HepG2 (cell line): Measurements from ENCODE around the gene CMTM8. TPM values are rescaled to one million over a fixed set of nuclear protein-coding genes. Genes with fewer than 3 reads are reported as not detected.
"Not testable (repeated sequence)": the region's sequence is repeated elsewhere in the genome, so short reads cannot be mapped to it uniquely, and the experiment has no call there.

Experiments
- ATAC-seq: fragments of 200-7000 bp; cut with Tn5 transposase; 3 replicates; pipeline ENCODE4 v1.9.1; 2020; ENCODE audit warnings: mild to moderate bottlenecking, moderate library complexity
- BruUV-seq: library from RNA; stranded (reverse); fragments of 400-500 nt; replicated peaks from 2 replicates; lab custom pipeline; 2021; lab: Mats Ljungman, UMichigan
- CTCF ChIA-PET: fragments of 300-600 bp; formaldehyde crosslinking; extraction: SDS; loops from one replicate; lab custom pipeline; 2021; ENCODE audit warnings: low total read pairs, inconsistent platforms, low intra/inter-chr PET ratio; lab: Yijun Ruan, JAX
- POLR2A ChIA-PET: fragments of 350-600 bp; sonication (Branson Sonifier 250); formaldehyde crosslinking; loops from one replicate; lab custom pipeline; 2020; ENCODE audit warnings: antibody characterized with exemption, inconsistent platforms; lab: Yijun Ruan, JAX
- DNase-seq: peaks from one replicate; pipeline ENCODE4 v3.0.0-alpha.2; 2015; ENCODE audit warnings: low spot score
- FAIRE-seq: peaks from 3 replicates; lab custom pipeline; 2011; peaks lifted over from hg19 to GRCh38; lab: Jason Lieb, UNC
- H2AFZ ChIP-seq: one replicate; pipeline ENCODE4 v1.6.1; 2011; ENCODE audit warnings: low read length, inconsistent platforms
- H3K27ac ChIP-seq: fragments of 300-600 bp; 3 replicates; pipeline ENCODE4 v1.8.0; 2011; ENCODE audit warnings: mixed run types, mild to moderate bottlenecking, mixed read lengths, low read length, inconsistent platforms; ENCODE audit not compliant: insufficient read depth; ENCODE audit errors: extremely low read length
- H3K27me3 ChIP-seq, 2 experiments: fragments of 200-600 bp in 1 of 2; 2 replicates in 1 of 2; 3 replicates in 1 of 2; pipeline versions ENCODE4 v1.6.0 to v1.8.0; 2011; ENCODE audit warnings: low read length in 2 of 2, mild to moderate bottlenecking in 2 of 2, moderate library complexity in 2 of 2, inconsistent platforms in 1 of 2; ENCODE audit not compliant: insufficient read depth in 2 of 2, control insufficient read depth in 1 of 2
- H3K36me3 ChIP-seq, 2 experiments: fragments of 200-600 bp in 1 of 2; replicated peaks in 1 of 2; 2 replicates in 1 of 2; 3 replicates in 1 of 2; pipeline versions ENCODE4 v1.5.1 to v1.8.0; 2011; ENCODE audit warnings: low read length in 2 of 2, inconsistent platforms in 1 of 2; ENCODE audit not compliant: insufficient read depth in 2 of 2, control insufficient read depth in 1 of 2
- H3K4me1 ChIP-seq: 2 replicates; pipeline ENCODE4 v1.5.1; 2012; ENCODE audit warnings: low read length, inconsistent platforms; ENCODE audit not compliant: insufficient read depth
- H3K4me2 ChIP-seq: 2 replicates; pipeline ENCODE4 v1.6.0; 2011; ENCODE audit warnings: low read depth, low read length, inconsistent platforms
- H3K4me3 ChIP-seq, 3 experiments: fragments of 200-600 bp in 1 of 3; sonication (generic), shearing (Covaris generic) in 1 of 3; replicated peaks in 1 of 3; 2 replicates each; pipeline ENCODE4 v1.5.1; 2011 to 2016; ENCODE audit warnings: low read length in 3 of 3, inconsistent platforms in 2 of 3, low read depth in 2 of 3, mild to moderate bottlenecking in 2 of 3, control low read depth in 1 of 3, mixed read lengths in 1 of 3; ENCODE audit not compliant: insufficient read depth in 1 of 3
- H3K79me2 ChIP-seq: one replicate; pipeline ENCODE4 v1.6.1; 2011; ENCODE audit warnings: low read length, inconsistent platforms; ENCODE audit not compliant: insufficient read depth
- H3K9ac ChIP-seq: 2 replicates; pipeline ENCODE4 v1.6.0; 2011; ENCODE audit warnings: mild to moderate bottlenecking, low read depth, low read length, inconsistent platforms; ENCODE audit not compliant: insufficient read depth
- H3K9me3 ChIP-seq: 2 replicates; pipeline ENCODE4 v1.5.1; 2012; ENCODE audit warnings: mild to moderate bottlenecking, low read length
- H4K20me1 ChIP-seq: 2 replicates; pipeline ENCODE4 v1.6.0; 2011; ENCODE audit warnings: inconsistent platforms, mild to moderate bottlenecking, low read length, moderate library complexity; ENCODE audit not compliant: insufficient read depth
- HOXA9 ChIP-seq: sonication (generic); formaldehyde crosslinking; IDR thresholded peaks from 2 replicates; pipeline ENCODE4 v1.8.1; 2022; ENCODE audit warnings: missing genetic modification reagents, mild to moderate bottlenecking, moderate library complexity, borderline replicate concordance
- RBM39 ChIP-seq: fragments of 200-400 bp; formaldehyde crosslinking; IDR thresholded peaks from one replicate; pipeline ENCODE4 v1.6.1; 2018; ENCODE audit warnings: antibody characterized with exemption, mild to moderate bottlenecking, low read depth, low read length; ENCODE audit not compliant: poor library complexity, severe bottlenecking
- RFXAP ChIP-seq: sonication (generic); formaldehyde crosslinking; IDR thresholded peaks from 2 replicates; pipeline ENCODE4 v1.4.0; 2020; ENCODE audit warnings: missing genetic modification reagents, borderline replicate concordance
- TP53 ChIP-seq: sonication (generic); formaldehyde crosslinking; conservative IDR thresholded peaks from 2 replicates; pipeline ENCODE4 v1.4.0; 2020; ENCODE audit warnings: missing genetic modification reagents
- XBP1 ChIP-seq: sonication (generic); formaldehyde crosslinking; IDR thresholded peaks from 2 replicates; pipeline ENCODE4 v1.5.0; 2020; ENCODE audit warnings: missing genetic modification reagents
- ZNF260 ChIP-seq: sonication (generic); formaldehyde crosslinking; IDR thresholded peaks from 2 replicates; pipeline ENCODE4 v1.4.0; 2020; ENCODE audit warnings: missing genetic modification reagents, low read depth, mild to moderate bottlenecking, borderline replicate concordance
- ZNF431 ChIP-seq: sonication (generic); formaldehyde crosslinking; IDR thresholded peaks from 2 replicates; pipeline ENCODE4 v1.9.0; 2022; ENCODE audit warnings: missing genetic modification reagents, low read depth, mild to moderate bottlenecking, borderline replicate concordance
- ZNF510 ChIP-seq: sonication (generic); formaldehyde crosslinking; IDR thresholded peaks from 2 replicates; pipeline ENCODE4 v1.4.0; 2020; ENCODE audit warnings: low read depth, mild to moderate bottlenecking, missing genetic modification reagents
- ZNF691 ChIP-seq: sonication (generic); formaldehyde crosslinking; IDR thresholded peaks from 2 replicates; pipeline ENCODE4 v1.4.0; 2020; ENCODE audit warnings: missing genetic modification reagents, low read depth, mild to moderate bottlenecking, borderline replicate concordance
- WGBS: methylation state at CpG from one replicate; pipeline ENCODE4 v1.1.6; 2017; ENCODE audit warnings: low lambda C conversion rate; 5-methylcytosine and 5-hydroxymethylcytosine counted together
- in situ Hi-C: cut with HindIII; loops from 2 replicates; pipeline ENCODE4 v1.10.0; 2017; ENCODE audit warnings: low pct_unique_long_range_greater_than_20kb; ENCODE audit not compliant: extremely low pct_ligation_motif_present
- intact Hi-C: fragments of 100-400 bp; cut with micrococcal nuclease; formaldehyde crosslinking; loops from one replicate; pipeline ENCODE4 v1.10.0; 2022; ENCODE audit not compliant: unreplicated experiment
- polyA plus RNA-seq, 8 experiments: library from polyadenylated mRNA; depleted of rRNA in 3 of 8; stranded (reverse) in 7 of 8; unstranded in 1 of 8; fragments of >200 nt; fragmentation: Illumina TruSeq in 4 of 8; extraction: Trizol in 4 of 8; gene quantifications; 2 replicates each; pipeline versions ENCODE4 v1.2.1 to v1.2.3, GENCODE V29; 2011 to 2016; ENCODE audit warnings: low read depth in 4 of 8, missing spikeins in 1 of 8, mixed read lengths in 1 of 8; ENCODE audit not compliant: insufficient read depth in 1 of 8
- total RNA-seq, 5 experiments: library from RNA; depleted of rRNA; stranded (reverse); fragments of >200 nt; fragmentation: Illumina TruSeq; extraction: Trizol; gene quantifications; 2 replicates each; pipeline ENCODE4 v1.2.3, GENCODE V29; 2016; ENCODE audit warnings: low read depth in 1 of 5

CMTM8 gene
- total and polyA plus RNA-seq, 2 of the 13 experiments (the other 11 are each of a cell fraction or from before 2014, with no cell fraction given), result 8.9 to 15.8 TPM

- peak; percentile 17 for TF ChIP-seq RBM39
Measured at GRCh38 chr3:32238453-32239306, at the start of gene CMTM8 (continued).

- FAIRE-seq, result no peak
- Histone ChIP-seq H3K27ac (no peak overlapping the region), H2AFZ (no peak overlapping the region), H3K9me3 (no peaks in the 10 kb centered on the region), H3K79me2 (no peaks in the 10 kb centered on the region), H4K20me1 (no peaks in the 10 kb centered on the region), H3K9ac (no peak overlapping the region), H3K4me3 (no peak overlapping the region), H3K27me3 (peaks cover 0 to 5% of the 10 kb centered on the region in 2 experiments; a peak in 2 of 5 replicates), H3K4me2 (no peak overlapping the region), H3K4me1 (peaks cover 50% of the 10 kb centered on the region), H3K36me3 (no peaks in the 10 kb centered on the region)
- TF ChIP-seq XBP1 (CRISPR knock-in tag), result no peak
- TF ChIP-seq ZNF260, result no peak
- no peak for TF ChIP-seq ZNF431
- TF ChIP-seq HOXA9 (CRISPR knock-in tag), result no peak
- TF ChIP-seq TP53 (CRISPR knock-in tag), result no peak
- no peak for TF ChIP-seq ZNF510 (CRISPR knock-in tag)
- TF ChIP-seq RFXAP, result no peak
- TF ChIP-seq ZNF691, result no peak
- 11% methylated on average over 2 of the region's 3 CpGs for WGBS
- ChIA-PET POLR2A (no interaction called here), CTCF (no interaction called here)
- in situ Hi-C loops, result no loop called here
- no TSS peak for BruUV-seq
- DNase-seq, result no peak
- ATAC-seq, result no peak
- intact Hi-C loops, result no loop called here
Measured at GRCh38 chr3:32189693-32190092, 48.8 kb upstream of the CMTM8 start.

- ATAC-seq, H3K27me3 ChIP-seq, H3K36me3 ChIP-seq, BruUV-seq, FAIRE-seq, H3K79me2 ChIP-seq, H2AFZ ChIP-seq, POLR2A ChIA-PET, H3K27ac ChIP-seq, H3K4me2 ChIP-seq, intact Hi-C loops, H3K9ac ChIP-seq, H3K4me3 ChIP-seq, CTCF ChIA-PET, in situ Hi-C loops, H3K9me3 ChIP-seq, H4K20me1 ChIP-seq, DNase-seq: not testable (repeated sequence)
- H3K4me1 ChIP-seq, result peaks cover 43% of the 10 kb centered on the region
- 40% methylated on average over 6 of the region's 6 CpGs for WGBS
Measured at GRCh38 chr3:32190556-32190955, 47.9 kb upstream of the CMTM8 start.
